KMS-11 (cell line): ENCODE data around the gene EEFSEC.

ENCODE experiments used
- H2AFZ ChIP-seq: fragments of 200-600 bp; sonication (generic); 2 replicates; pipeline ENCODE4 v1.6.1; 2016; ENCODE audit warnings: antibody characterized with exemption, mixed run types, low read depth
- H3K27ac ChIP-seq: fragments of 200-600 bp; sonication (generic); 2 replicates; pipeline ENCODE4 v1.6.1; 2016; ENCODE audit warnings: mild to moderate bottlenecking, mixed run types
- H3K27me3 ChIP-seq: fragments of 200-600 bp; sonication (generic); 2 replicates; pipeline ENCODE4 v1.6.1; 2017; ENCODE audit warnings: mild to moderate bottlenecking, low read depth, mixed run types, moderate library complexity; ENCODE audit not compliant: insufficient read depth
- H3K36me3 ChIP-seq: fragments of 200-600 bp; sonication (generic); 2 replicates; pipeline ENCODE4 v1.6.1; 2017; ENCODE audit warnings: mild to moderate bottlenecking, mixed run types; ENCODE audit not compliant: insufficient read depth
- H3K4me1 ChIP-seq: fragments of 200-600 bp; sonication (generic); 2 replicates; pipeline ENCODE4 v1.6.1; 2016; ENCODE audit warnings: mild to moderate bottlenecking, low read depth, mixed run types; ENCODE audit not compliant: poor library complexity, severe bottlenecking
- H3K4me2 ChIP-seq: fragments of 200-600 bp; sonication (generic); 2 replicates; pipeline ENCODE4 v1.7.0; 2016; ENCODE audit warnings: mild to moderate bottlenecking, mixed run types
- H3K4me3 ChIP-seq: fragments of 200-600 bp; sonication (generic); IDR thresholded peaks from 2 replicates; pipeline ENCODE4 v1.6.1; 2017; ENCODE audit warnings: low read depth, low read length, mixed read lengths; ENCODE audit not compliant: insufficient read depth
- H3K79me2 ChIP-seq: fragments of 200-600 bp; sonication (generic); 2 replicates; pipeline ENCODE4 v1.6.1; 2016; ENCODE audit warnings: low read depth, mixed run types; ENCODE audit not compliant: insufficient read depth
- H3K9ac ChIP-seq: fragments of 200-600 bp; sonication (generic); 2 replicates; pipeline ENCODE4 v1.6.1; 2016; ENCODE audit warnings: mild to moderate bottlenecking, mixed run types
- H4K20me1 ChIP-seq: fragments of 200-600 bp; sonication (generic); 2 replicates; pipeline ENCODE4 v1.6.1; 2016; ENCODE audit warnings: mild to moderate bottlenecking, mixed run types; ENCODE audit not compliant: insufficient read depth
- TF ChIP-seq, protein P1 (sequence below): fragments of 200-600 bp; sonication (generic); conservative IDR thresholded peaks from 2 replicates; pipeline ENCODE4 v1.6.1; 2017; ENCODE audit warnings: low read depth, mild to moderate bottlenecking, antibody characterized with exemption, low read length, moderate library complexity, mixed read lengths

Gene EEFSEC

GRCh38 chr3:128323206-128324081, 170.2 kb downstream of the EEFSEC start:
- Histone ChIP-seq H3K9ac (no peak overlapping the region), H3K36me3 (no peaks in the 10 kb centered on the region), H3K4me1 (peaks cover 6% of the 10 kb centered on the region), H3K79me2 (no peaks in the 10 kb centered on the region), H3K4me3 (no peak overlapping the region), H3K27me3 (no peaks in the 10 kb centered on the region), H3K27ac (no peak overlapping the region), H3K4me2 (no peak overlapping the region), H2AFZ (no peak overlapping the region), H4K20me1 (no peaks in the 10 kb centered on the region)
- TF ChIP-seq, protein P1, sequence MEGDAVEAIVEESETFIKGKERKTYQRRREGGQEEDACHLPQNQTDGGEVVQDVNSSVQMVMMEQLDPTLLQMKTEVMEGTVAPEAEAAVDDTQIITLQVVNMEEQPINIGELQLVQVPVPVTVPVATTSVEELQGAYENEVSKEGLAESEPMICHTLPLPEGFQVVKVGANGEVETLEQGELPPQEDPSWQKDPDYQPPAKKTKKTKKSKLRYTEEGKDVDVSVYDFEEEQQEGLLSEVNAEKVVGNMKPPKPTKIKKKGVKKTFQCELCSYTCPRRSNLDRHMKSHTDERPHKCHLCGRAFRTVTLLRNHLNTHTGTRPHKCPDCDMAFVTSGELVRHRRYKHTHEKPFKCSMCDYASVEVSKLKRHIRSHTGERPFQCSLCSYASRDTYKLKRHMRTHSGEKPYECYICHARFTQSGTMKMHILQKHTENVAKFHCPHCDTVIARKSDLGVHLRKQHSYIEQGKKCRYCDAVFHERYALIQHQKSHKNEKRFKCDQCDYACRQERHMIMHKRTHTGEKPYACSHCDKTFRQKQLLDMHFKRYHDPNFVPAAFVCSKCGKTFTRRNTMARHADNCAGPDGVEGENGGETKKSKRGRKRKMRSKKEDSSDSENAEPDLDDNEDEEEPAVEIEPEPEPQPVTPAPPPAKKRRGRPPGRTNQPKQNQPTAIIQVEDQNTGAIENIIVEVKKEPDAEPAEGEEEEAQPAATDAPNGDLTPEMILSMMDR = no peak

DNA sequence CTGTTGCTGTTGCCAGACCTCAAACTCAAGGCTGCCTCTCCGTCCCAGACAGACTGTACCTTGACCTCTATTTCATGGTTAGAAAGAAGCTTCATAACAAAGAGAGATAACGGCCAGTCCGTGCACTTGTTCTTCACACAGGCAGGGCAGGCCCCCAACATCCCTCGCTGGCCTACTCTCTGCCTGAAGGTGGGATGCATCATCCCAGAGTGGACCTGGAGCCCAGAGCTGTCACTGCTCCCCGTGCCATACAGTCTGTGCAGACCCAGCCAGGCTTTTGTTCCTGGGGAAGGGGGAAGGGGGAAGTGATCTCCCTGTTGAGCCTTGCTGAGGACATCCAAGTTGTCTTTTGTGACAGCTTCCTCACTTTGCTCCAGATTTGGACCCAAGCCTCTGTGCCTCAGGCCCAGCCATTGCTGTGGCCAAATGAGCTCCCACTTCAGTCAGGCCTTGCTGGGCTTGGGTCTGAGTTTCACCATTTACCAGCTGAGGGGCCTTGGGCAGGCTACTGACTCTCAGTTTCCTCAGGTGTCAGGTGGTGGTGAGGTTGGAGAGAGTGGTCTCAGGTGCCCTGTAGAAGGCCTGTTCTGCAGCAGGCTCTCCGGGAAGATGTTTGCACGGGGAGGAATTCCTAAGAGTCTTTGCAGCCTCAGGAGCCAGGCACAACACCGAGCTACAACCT, 171.8 kb downstream of the EEFSEC start:
- no peak overlapping the region for H3K9ac ChIP-seq
- no peak overlapping the region for H3K4me2 ChIP-seq
- no peak overlapping the region for H3K27ac ChIP-seq
- no peak overlapping the region for H3K4me3 ChIP-seq
- no peaks in the 10 kb centered on the region for H4K20me1 ChIP-seq
- no peaks in the 10 kb centered on the region for H3K79me2 ChIP-seq
- no peaks in the 10 kb centered on the region for H3K27me3 ChIP-seq
- H3K36me3 ChIP-seq = no peaks in the 10 kb centered on the region
- TF ChIP-seq, protein P1 = no peak
- peaks cover 6% of the 10 kb centered on the region for H3K4me1 ChIP-seq
- H2AFZ ChIP-seq = no peak overlapping the region

DNA sequence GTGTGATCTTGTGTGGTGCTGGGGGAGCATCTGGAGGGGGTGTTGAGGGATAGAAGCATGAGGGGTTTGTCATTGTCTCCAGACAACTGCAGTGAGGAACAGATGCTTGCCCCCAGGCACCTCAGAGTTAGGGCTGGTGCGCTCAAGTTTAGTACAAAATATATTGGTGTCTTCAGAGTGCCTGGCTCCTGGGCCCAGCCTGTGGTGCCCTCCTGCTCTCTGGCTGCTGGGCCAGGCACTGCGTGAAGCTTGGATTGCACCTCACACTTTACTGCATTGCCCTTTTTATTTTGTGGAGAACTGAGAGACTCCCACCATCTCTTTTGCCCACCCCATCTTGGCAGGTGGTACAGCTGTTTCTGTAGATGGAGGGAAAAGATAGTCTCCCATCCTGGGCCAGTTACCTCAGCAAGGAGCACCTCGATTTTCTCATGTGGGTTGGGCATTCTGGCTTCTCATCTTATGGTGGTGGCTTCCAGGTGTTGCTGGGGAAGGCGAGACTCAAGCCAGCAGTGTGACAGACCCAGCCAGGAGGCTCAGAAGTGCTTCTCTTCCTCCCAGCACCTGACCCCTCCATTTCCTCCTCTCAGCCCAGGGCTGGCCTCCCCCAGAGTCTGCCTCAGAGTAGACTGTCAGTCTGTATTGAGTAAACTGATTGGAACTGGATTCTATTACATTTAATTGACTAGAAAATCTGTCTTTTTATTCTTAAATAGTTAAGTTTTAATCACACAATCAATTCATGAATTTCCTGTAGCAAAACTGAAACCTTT, 173.0 kb downstream of the EEFSEC start:
- Histone ChIP-seq H4K20me1 (no peaks in the 10 kb centered on the region), H3K79me2 (no peaks in the 10 kb centered on the region), H3K27me3 (no peaks in the 10 kb centered on the region), H3K4me2 (no peak overlapping the region), H3K27ac (no peak overlapping the region), H3K4me3 (no peak overlapping the region), H3K36me3 (no peaks in the 10 kb centered on the region), H3K9ac (no peak overlapping the region), H2AFZ (no peak overlapping the region), H3K4me1 (peaks cover 6% of the 10 kb centered on the region)
- TF ChIP-seq, protein P1 = no peak

- Histone ChIP-seq H4K20me1 (no peaks in the 10 kb centered on the region), H3K36me3 (no peaks in the 10 kb centered on the region), H3K27me3 (no peaks in the 10 kb centered on the region), H3K4me1 (peaks cover 6% of the 10 kb centered on the region), H2AFZ (no peak overlapping the region), H3K27ac (no peak overlapping the region), H3K79me2 (no peaks in the 10 kb centered on the region), H3K4me2 (no peak overlapping the region), H3K4me3 (no peak overlapping the region), H3K9ac (no peak overlapping the region)
- TF ChIP-seq, protein P1 = no peak
Observed at GRCh38 chr3:128327606-128328031, 174.3 kb downstream of the EEFSEC start.
